GM18951 (cell line): ENCODE results near the gene SERGEF.
"Not testable (repeated sequence)": the region's sequence is repeated elsewhere in the genome, so short reads cannot be mapped to it uniquely, and the experiment has no call there.

Source experiments
- POLR2A ChIP-seq: IDR thresholded peaks from 4 replicates; pipeline ENCODE4 v1.6.1; 2011; ENCODE audit warnings: mild to moderate bottlenecking; ENCODE audit not compliant: insufficient read length, insufficient read depth; ENCODE audit errors: extremely low read depth
- in situ Hi-C: fragments of 300-500 bp; cut with MboI; formaldehyde crosslinking; loops from one replicate; pipeline ENCODE4 v1.12.0; 2022; ENCODE audit warnings: low sequenced_read_pairs, mixed read lengths, inconsistent platforms; ENCODE audit not compliant: unreplicated experiment

The SERGEF gene

GRCh38 chr11:17921659-17922415 lies 91.0 kb downstream of the SERGEF start:
- in situ Hi-C loops, result no loop called here
- TF ChIP-seq POLR2A, result no peak

GRCh38 chr11:17918049-17918605 lies 94.7 kb downstream of the SERGEF start:
- TF ChIP-seq POLR2A, result no peak
- in situ Hi-C loops, result no loop called here

GRCh38 chr11:17917556-17917955 lies 95.3 kb downstream of the SERGEF start:
- TF ChIP-seq POLR2A, result no peak
- in situ Hi-C loops, result no loop called here

- TF ChIP-seq POLR2A, result no peak
- in situ Hi-C loops, result no loop called here
Observed at GRCh38 chr11:17915500-17916143, 97.2 kb downstream of the SERGEF start.

GRCh38 chr11:17914957-17915356 lies 97.9 kb downstream of the SERGEF start:
- in situ Hi-C loops, result no loop called here
- TF ChIP-seq POLR2A, result no peak

- in situ Hi-C loops, result no loop called here
- no peak for TF ChIP-seq POLR2A
Observed at GRCh38 chr11:17907046-17907445, 105.8 kb downstream of the SERGEF start.

GRCh38 chr11:17906436-17906835 lies 106.4 kb downstream of the SERGEF start:
- in situ Hi-C loops, result no loop called here
- TF ChIP-seq POLR2A, result no peak

GRCh38 chr11:17905477-17905876 lies 107.4 kb downstream of the SERGEF start:
- in situ Hi-C loops, result no loop called here

GRCh38 chr11:17901481-17901880 lies 111.4 kb downstream of the SERGEF start:
- in situ Hi-C loops, result no loop called here
- no peak for TF ChIP-seq POLR2A

More at GRCh38 chr11:17905477-17905876, 107.4 kb downstream of the SERGEF start:
- no peak for TF ChIP-seq POLR2A

GRCh38 chr11:17898782-17899181 lies 114.1 kb downstream of the SERGEF start:
- TF ChIP-seq POLR2A, result no peak
- in situ Hi-C loops, result no loop called here

GRCh38 chr11:17898071-17898470 lies 114.8 kb downstream of the SERGEF start:
- in situ Hi-C loops, result no loop called here
- no peak for TF ChIP-seq POLR2A

- in situ Hi-C loops, result no loop called here
- TF ChIP-seq POLR2A, result no peak
Observed at GRCh38 chr11:17897495-17897894, 115.4 kb downstream of the SERGEF start.

GRCh38 chr11:17896496-17897151 lies 116.2 kb downstream of the SERGEF start:
- in situ Hi-C loops, result not testable (repeated sequence)

GRCh38 chr11:17894929-17895658 lies 117.8 kb downstream of the SERGEF start:
- no peak for TF ChIP-seq POLR2A
- in situ Hi-C loops, result no loop called here
